GM12865 (cell line): ENCODE data around the gene GUCY1B1.

Experiments used
- DNase-seq: peaks from one replicate; pipeline ENCODE4 v3.0.0; 2010; ENCODE audit warnings: low read depth
- H3K4me3 ChIP-seq: 2 replicates; pipeline ENCODE4 v1.5.1; 2011; ENCODE audit warnings: mild to moderate bottlenecking, low read depth, low read length, control low read depth
- CTCF ChIP-seq: IDR thresholded peaks from 2 replicates; pipeline ENCODE4 v1.5.1; 2011; ENCODE audit warnings: low read length, control low read depth, low read depth, inconsistent platforms; ENCODE audit not compliant: insufficient read depth; ENCODE audit errors: missing control alignments

Gene GUCY1B1

GRCh38 chr4:155822572-155822971 lies 63.8 kb downstream of the GUCY1B1 start:
- peak; percentile 12 for DNase-seq
- no peak for TF ChIP-seq CTCF
- no peak overlapping the region for H3K4me3 ChIP-seq

GRCh38 chr4:155828628-155829027 lies 69.8 kb downstream of the GUCY1B1 start:
- no peak for TF ChIP-seq CTCF
- no peak for DNase-seq
- no peak overlapping the region for H3K4me3 ChIP-seq

- no peak for DNase-seq
- H3K4me3 ChIP-seq, result no peak overlapping the region
- no peak for TF ChIP-seq CTCF
These were observed 73.8 kb downstream of the GUCY1B1 start for GRCh38 chr4:155832664-155833063.

GRCh38 chr4:155837203-155837796 lies 78.5 kb downstream of the GUCY1B1 start:
- H3K4me3 ChIP-seq, result no peak overlapping the region
- peak; percentile 40 for DNase-seq

GRCh38 chr4:155842080-155842479 lies 83.3 kb downstream of the GUCY1B1 start:
- H3K4me3 ChIP-seq, result no peak overlapping the region
- no peak for DNase-seq
- TF ChIP-seq CTCF, result no peak

More at GRCh38 chr4:155837203-155837796, 78.5 kb downstream of the GUCY1B1 start:
- TF ChIP-seq CTCF, result no peak

GRCh38 chr4:155846929-155847328 lies 88.1 kb downstream of the GUCY1B1 start:
- no peak for TF ChIP-seq CTCF
- H3K4me3 ChIP-seq, result no peak overlapping the region
- no peak for DNase-seq

- H3K4me3 ChIP-seq, result no peak overlapping the region
- no peak for TF ChIP-seq CTCF
- DNase-seq, result no peak
These were observed 90.2 kb downstream of the GUCY1B1 start for GRCh38 chr4:155849042-155849441.
